HG03060 (cell line): Measurements from ENCODE around the gene C19orf81.

ENCODE experiments used
- ATAC-seq: cut with Tn5 transposase; IDR thresholded peaks from one replicate; pipeline ENCODE4 v1.9.1; 2021; ENCODE audit warnings: low read depth, moderate number of reproducible peaks; ENCODE audit not compliant: unreplicated experiment

Gene C19orf81

GRCh38 chr19:50676625-50677197 lies 27.5 kb downstream of the C19orf81 start:
- ATAC-seq: no peak

DNA sequence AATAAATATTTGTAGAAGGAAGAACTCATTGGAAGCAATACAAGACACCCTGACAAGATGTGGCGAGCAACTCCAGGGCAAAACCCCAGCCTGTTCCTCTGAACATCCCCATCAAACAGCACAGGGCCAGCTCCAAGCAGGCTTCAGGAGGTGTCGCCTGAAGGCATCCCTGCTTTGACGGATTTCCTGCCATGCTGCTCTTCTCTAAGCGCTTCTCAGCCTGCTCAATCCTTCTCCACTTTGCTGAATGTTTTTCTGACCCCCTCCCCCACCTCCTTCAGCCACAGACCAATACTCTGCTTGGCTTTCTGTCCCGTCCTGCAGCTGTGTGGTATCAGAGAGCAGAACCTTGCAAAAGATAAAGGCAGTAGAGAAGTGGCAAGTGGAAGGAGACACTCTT lies 28.4 kb downstream of the C19orf81 start:
- ATAC-seq: no peak

- ATAC-seq: no peak
These were observed 29.1 kb downstream of the C19orf81 start for GRCh38 chr19:50678323-50678722.

DNA sequence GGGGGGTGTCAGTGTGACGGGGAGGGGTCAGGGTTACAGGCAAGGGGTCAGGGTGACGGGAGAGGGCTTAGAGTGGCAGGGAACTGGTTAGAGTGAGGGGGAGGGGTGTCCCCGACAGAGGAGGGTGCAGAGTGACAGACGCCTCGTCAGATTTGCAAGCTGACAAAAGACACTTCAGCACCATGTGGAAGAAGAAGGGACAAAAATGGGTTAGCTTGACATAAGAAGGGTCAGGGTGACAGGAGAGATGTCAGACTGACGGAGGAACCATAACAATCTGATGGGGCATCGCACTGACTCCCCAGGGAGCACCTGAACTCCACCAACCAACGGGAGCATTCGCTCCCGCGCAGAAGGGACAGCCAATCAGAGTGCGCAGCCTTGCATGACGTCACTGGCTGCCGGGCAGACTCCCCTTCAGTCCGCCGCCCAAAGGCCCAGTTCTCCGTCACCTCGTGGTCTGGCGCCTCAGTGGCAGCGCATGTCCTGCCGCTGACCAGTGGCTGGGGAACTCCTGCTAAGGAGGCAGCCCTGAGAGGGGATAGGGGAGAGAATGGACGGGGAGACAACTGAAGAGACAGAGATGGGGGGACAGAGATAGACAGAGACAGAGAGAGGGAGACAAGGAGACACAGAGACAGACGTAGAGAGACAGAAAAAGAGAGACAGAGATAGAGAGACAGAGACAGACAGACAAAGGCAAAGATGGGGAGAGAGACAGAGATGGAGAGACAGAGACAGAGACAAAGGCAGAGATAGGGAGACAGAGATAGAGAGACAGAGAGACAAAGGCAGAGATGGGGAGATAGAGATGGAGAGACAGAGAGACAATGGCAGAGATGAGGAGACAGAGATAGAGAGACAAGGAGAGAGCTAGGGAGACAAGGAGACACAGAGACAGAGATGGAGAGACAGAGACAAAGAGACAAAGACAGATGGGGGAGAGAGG lies 30.2 kb downstream of the C19orf81 start:
- no peak for ATAC-seq

DNA sequence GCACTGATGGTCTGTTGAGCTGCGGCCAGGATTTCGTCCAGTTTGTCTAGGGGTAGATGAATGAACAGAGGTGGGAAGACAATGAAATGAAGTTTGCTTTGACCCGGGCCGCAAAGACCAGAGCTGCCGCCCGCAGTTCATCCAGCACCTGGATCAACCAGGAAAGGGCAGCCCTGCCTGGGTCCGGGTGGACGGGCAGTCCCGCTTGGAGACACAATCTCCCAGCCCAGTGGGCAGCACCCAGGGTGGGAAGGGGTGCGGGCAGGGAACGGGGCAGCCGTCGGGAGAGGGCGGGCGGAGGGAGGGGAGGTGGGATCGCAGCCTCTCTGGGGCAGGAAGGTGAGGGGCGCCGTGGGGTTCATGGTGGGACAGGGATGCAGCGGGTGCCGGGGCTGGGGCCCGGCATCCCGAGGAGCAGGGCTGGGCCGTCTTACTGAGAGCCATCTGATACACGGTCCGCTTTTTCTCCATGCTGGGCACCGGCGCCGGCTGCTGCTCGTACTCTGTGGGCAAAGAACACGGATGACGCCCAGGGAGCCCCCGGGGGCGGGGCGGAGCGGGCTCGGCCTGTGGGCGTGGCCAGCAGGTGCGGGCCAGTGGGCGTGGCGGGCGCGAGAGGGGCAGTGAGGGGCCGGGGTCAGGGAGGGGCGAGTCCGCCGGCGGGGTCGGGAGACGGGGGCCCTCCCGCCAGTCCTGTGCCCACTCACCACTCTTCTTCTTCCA lies 37.2 kb downstream of the C19orf81 start:
- no peak for ATAC-seq

GRCh38 chr19:50688766-50689165 lies 39.5 kb downstream of the C19orf81 start:
- no peak for ATAC-seq

DNA sequence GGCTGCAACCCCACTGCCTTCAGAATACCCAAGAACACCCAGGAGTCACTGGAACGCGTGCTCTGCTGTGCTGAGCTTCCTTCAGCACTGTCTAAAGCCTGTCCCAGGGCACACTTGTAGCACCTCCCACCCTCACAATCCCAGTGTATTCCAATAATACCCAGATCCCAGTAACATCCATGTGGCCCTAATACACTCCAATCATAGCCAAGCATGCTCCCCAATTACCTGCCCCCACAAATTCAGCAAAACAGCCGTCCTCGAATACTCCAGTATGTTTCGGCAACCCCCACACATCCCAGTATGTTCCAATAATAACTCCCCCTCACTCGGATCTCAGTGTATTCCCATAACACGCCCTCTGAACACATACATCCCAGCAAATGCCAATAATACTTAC lies 41.2 kb downstream of the C19orf81 start:
- no peak for ATAC-seq

DNA sequence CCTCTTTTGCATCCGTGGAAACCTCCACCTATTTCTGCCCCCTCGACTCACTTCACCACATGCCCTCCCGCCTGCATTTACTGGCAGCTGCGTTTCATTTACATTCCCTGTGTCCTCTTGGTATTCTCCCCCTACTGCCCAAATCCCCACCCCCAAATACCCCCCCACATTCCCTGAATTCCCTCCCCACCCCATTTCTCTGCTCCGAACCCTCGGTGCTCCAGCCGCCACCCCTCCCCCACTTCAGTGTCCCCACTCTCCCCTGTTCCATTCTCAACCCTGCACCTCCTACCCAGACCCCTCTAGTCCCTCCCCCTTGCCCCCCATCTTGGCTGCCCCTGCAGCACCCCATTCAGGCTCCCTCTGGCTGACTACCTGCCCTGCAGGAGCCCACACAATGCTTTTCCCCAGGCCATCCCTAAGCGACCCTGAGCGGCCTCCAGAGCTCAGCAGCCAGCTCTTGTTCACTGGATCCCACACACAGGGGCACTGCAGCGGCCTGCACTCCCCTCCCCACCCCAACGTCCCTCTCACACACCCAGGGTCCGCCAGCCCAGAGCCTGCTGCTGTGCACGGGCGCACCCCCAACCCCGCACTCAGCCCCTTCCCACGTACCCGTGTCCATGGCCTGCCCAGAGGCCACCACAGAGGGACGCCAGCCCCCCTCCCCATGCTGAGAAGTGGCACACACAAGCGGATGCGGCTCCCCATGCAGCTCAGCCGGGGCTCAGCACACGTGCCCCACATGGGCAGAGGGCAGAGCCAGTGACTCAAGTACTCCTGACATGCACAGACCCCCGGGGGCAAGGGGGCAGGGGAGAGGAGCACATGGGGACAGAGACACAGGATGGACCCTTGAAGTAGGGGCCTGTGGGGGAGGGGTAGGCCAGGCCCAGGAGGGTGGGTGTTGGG lies 44.1 kb downstream of the C19orf81 start:
- no peak for ATAC-seq

- ATAC-seq: no peak
These were observed 45.5 kb downstream of the C19orf81 start for GRCh38 chr19:50694815-50695145.

- ATAC-seq: no peak
These were observed 46.2 kb downstream of the C19orf81 start for GRCh38 chr19:50695251-50696093.

DNA sequence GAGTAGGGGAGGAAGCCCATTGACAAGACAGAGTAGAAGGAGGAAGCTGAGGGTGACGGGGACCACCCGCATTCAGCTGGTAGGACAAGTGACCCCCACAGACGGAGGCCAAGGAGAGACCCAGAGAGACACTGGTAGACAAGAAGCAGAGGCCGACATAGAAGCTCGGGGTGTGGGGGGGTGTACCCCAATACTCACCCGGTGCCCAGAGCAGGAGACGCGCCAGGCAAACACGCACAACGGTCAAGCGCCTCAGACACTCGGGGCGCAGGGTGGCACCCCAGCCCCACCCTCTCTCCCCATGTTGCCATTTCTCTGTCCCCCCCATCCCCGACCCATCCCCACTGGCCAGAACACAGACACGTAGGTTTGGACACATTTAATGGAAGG lies 46.8 kb downstream of the C19orf81 start:
- no peak for ATAC-seq

DNA sequence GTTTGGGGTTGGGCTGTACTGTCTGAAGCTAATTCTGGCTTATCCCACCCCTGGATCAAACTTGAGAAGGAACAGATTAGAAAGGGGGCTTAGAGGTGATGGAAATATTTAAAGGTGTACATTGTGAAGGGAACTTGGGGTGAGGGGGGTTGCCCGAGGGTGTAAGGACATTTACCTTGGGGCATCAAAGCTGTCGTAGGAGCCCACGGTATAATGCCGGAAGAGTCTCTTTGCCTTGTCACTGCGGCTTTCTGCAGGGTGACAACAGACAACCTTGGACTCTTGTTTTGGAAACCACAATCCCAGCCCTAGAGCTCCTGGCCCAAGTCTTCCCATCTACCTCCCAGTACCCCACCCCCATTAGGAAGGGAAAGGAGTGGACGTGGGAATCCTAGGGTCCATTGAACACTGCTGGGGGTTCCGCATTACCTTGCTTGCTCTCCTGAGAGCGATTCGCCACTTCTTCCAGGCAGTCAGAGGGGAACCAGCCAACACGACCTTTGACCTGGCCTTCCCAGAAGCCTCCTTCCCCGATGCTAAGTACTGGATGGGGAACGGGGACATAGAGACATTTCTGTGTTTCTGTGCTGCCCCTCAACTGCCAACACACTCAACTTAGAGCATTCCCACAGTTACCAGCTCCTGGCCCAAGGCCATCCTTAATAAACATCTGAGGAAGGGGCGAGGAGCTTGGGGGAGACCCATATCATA lies 48.3 kb downstream of the C19orf81 start:
- no peak for ATAC-seq

- ATAC-seq: no peak
These were observed 52.2 kb downstream of the C19orf81 start for GRCh38 chr19:50701367-50701985.

- no peak for ATAC-seq
These were observed 53.1 kb downstream of the C19orf81 start for GRCh38 chr19:50702158-50702870.

- ATAC-seq: no peak
These were observed 53.9 kb downstream of the C19orf81 start for GRCh38 chr19:50702871-50703829.

GRCh38 chr19:50703915-50704796 lies 54.9 kb downstream of the C19orf81 start:
- no peak for ATAC-seq
